A375 (cell line): ENCODE data around the gene CNTD1. TPM values are rescaled to one million over a fixed set of nuclear protein-coding genes. Genes with fewer than 3 reads are reported as not detected.

ENCODE experiments used
- small RNA-seq: library from RNA; depleted of rRNA; stranded (forward); fragments of <200 nt; gene quantifications from one replicate; pipeline ENCODE3, GENCODE V24; 2014
- total RNA-seq: library from RNA; depleted of rRNA; stranded (reverse); fragments of >200 nt; shearing (Covaris generic); gene quantifications from 2 replicates; pipeline ENCODE4 v1.2.3, GENCODE V29; 2014; rRNA removed

CNTD1 gene, protein sequence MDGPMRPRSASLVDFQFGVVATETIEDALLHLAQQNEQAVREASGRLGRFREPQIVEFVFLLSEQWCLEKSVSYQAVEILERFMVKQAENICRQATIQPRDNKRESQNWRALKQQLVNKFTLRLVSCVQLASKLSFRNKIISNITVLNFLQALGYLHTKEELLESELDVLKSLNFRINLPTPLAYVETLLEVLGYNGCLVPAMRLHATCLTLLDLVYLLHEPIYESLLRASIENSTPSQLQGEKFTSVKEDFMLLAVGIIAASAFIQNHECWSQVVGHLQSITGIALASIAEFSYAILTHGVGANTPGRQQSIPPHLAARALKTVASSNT
- 0.34 TPM in 1 of 2 replicates, not detected in the other for total RNA-seq

DNA sequence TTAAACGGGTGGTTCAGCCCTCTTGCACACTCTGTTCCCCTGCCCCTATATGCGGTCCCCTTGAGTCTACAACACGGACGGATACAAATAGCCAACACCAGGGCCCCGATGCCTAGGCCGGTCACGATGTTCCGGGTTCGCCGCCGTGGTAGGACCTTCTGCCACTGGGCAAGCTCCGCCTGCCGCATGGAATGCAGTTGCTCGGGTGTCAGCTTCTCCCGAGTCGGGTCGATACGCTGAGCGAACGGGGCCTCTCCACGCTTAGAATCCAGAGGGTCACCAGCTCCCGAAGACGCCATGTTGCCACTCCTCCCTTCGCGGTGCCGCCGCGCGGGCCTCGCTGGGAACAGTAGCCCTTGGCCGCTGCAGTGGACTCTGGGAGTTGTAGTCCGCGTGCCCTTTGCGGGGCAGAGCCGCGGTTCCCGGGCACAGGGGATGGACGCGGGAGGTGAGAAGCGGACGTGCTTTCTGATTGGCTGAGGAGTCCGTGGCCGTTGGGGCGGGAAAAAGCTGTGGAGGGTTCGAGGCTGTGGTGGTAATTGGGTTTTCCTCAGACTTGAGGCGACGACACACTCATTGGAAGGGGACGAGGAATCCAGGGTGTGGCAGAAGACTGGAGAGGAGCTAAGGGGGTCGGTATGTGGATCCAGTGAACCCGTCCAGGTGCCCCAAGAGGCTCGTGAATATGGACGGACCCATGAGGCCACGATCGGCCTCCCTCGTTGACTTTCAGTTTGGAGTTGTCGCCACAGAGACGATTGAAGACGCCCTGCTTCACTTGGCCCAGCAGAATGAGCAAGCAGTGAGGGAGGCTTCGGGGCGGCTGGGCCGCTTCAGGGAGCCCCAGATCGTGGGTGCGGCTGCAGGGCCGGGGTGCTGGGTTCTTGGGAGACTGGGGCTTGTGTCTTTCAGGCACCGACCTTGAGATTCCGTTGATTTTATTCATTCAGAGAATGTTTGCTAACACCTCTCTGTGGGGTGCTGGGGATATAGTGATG lies at the start of gene CNTD1, which contains the start of gene COA3:
TSS of gene CNTD1 (plus strand) at position 479 of the 998 bp plus-strand sequence. CDS start at position 686, 207 bp downstream.
TSS of gene COA3 (minus strand) at position 322 of the 998 bp plus-strand sequence. CDS start at position 299, 23 bp downstream.

DNA sequence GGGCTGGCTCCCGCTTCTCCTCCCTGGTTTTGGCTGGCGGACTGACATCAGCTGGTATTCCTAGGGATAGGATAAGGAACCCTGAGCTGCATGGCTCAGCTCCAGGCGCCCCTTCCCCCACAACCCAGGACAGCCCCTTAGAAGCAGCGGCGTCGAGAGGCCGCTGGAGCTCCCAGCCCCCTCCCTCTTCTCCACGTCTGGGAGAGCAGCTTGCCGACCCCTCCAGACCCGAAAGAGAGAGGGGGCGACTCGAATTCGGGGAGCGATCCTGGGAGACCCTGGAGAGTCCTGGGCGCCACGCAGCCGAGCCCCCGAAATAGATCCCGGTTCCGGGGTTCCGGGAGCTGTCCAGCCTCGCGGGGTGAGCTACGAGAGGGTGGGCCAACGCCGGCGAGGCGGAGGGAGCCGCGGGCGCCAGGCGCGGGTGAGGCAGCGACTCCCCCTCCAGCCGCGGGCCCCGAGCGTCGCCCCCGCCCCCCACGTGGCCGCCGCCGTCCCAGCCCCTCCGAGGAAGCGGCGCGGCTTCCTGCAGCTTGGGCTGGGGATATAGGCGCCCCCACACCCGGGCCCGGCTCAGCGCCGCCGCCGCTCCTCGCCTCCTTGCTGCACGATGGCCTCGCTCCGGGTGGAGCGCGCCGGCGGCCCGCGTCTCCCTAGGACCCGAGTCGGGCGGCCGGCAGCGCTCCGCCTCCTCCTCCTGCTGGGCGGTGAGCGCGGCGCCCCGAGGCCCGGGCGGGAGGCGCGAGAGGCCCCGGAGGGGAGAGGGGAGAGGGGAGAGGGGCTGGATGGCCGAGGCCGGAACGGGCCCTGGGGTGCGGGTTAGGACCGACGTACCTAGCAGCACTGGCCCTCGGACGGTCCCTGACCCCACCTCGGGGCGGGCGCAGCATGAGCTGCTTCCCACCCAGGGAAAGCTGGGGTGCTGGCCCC lies 37.7 kb upstream of the CNTD1 start, which contains the start of gene RAMP2:
TSS of gene RAMP2 (plus strand) at position 576 of the 930 bp plus-strand sequence. CDS start at position 611, 35 bp downstream.

DNA sequence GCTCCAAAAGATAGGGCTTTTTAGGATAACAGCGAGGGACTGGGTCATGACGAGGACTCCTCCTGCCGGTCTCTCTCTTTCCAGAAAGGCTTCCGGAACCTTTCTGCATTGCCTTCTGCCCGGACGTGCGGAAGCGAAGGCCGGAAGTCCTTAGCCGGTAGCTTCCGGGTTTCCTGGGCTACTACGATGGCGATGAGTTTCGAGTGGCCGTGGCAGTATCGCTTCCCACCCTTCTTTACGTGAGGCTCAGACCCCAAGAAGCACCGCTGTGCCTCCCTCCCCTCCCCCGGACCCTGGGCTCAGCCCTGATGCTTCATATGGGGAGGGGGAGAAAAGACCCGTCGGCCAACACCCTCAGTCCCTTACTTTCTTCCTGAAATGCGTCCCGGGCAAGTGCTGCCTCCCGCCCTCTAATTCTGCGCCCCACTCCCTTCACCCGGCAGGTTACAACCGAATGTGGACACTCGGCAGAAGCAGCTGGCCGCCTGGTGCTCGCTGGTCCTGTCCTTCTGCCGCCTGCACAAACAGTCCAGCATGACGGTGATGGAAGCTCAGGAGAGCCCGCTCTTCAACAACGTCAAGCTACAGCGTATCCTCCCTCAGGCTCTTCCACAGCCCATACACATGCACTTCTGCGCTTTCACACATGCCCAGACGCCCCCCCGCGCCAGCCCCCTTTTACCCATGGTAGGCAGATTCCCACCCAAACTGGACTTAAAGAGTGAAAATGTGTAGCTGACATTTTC lies 25.2 kb upstream of the CNTD1 start, which contains the start of gene VPS25:
TSS of gene VPS25 (plus strand) at position 160 of the 746 bp plus-strand sequence. CDS start at position 187, 27 bp downstream.

DNA sequence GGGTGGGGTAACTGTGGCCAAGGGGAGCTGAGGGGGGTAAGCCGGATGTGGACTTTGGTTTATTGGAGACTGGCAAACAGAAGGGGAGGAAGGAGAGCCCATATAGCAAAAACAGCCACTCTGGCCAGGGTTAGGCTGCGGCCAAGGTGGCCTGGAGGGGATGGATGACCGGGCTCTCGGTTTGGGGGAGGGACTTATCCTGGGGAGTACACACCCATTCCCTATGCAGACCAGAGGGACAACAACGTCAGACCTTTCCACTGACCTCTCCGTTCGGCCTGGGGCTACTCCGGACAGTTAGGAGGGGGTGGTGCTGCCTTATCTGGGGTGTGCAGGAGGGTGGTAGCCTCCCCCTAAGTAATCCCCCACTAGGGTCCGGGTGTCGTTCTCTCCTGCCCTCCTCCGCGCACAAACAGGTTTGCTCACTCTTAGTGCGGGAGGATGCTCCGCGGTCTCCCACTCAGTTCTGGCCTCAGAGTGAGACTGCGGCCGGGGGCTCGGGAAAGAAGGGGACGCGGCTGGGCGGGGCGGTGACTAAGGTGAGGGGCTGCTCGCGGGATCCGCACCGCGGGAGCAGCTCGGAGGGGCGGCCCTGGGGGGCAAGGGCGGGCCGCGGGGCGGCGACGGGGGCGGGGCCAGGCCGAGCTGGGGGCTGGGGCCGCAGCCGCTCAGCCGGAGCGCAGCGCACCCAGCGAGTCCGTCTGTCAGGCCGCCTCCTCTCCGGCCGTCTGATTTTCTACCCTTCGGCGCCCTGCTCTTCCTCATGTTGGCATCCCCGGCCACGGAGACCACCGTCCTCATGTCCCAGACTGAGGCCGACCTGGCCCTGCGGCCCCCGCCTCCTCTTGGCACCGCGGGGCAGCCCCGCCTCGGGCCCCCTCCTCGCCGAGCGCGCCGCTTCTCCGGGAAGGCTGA lies 18.5 kb upstream of the CNTD1 start, which contains the start of gene WNK4:
TSS of gene WNK4 (plus strand) at position 675 of the 915 bp plus-strand sequence. CDS start at position 764, 89 bp downstream.

DNA sequence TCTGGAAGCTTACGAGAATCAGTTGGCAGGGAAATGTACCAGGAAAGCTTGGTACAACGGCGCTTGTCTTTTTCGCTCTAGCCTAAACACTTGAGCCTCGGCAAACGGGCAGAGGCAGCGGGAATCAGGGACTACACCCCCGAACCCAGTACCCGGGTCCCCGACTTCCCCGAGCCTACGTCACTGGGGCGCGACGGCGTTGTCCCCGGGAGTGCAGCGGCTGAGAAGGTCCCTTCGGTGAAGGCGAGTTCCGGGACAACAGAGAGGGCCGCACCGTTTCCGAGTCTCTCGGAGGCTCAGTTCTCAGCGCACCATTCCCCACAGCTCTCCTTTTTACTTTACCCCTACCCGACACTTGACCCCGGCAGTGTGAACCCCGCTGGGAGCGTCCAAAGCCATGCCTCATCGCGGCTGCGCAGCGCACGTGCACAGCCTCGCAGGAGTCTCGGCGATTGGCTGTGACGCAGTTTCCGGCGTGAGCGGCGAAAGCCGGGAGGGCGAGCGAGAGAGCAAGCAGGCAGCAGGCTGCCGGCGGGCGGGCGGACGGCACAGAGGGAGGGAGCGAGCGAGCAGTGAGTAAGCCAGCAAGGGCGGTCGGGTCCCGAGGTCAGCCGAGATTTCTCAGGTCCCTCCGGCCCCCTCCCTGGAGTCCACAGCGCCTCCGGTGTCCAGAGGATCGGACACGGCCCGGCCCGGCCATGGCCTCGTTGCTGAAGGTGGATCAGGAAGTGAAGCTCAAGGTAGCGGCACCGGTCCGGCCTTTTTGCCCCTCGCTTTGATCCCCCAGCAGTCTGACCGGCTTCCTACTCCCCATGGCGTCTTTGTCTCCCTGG lies 34.5 kb downstream of the CNTD1 start, which contains the start of gene PSME3:
TSS of gene PSME3 (plus strand) at position 464 of the 833 bp plus-strand sequence. CDS start at position 699, 235 bp downstream.

DNA sequence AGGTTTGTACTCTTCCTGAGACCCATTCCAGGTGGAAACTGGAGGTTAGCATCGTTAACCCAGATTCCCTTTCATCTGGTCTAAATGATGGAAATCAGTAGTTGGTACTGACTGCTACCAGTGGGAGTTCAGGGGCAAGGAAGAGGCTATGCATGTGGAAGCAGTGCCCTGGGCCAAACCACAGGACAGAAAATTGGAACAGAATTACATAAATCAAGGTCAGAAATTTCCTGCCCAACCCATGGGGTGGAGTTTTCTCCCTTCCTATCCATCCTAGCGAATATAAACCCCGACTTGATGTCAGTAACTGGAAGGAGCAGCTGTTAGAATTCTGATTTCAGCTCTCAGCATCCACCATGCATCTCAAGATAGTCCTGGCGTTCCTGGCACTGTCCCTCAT lies 45.6 kb downstream of the CNTD1 start, which contains the start of gene AOC2:
TSS of gene AOC2 (plus strand) at position 310 of the 400 bp plus-strand sequence. CDS start at position 357, 47 bp downstream.

DNA sequence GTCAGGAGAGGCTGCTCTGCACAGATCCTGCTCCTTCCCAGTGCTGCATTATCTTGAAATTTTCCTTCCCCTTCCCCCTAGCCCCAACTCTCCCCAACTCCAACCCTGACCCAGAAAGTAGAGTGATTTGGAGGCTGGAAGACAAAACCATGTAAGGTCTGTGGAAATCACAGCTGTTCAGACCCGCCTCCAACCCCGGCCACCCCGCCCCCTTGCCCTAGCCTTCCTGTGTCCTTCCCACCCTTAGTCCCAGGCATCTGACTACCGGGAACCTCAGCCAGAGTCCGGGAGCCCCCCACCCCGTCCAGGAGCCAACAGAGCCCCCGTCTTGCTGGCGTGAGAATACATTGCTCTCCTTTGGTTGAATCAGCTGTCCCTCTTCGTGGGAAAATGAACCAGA lies 52.3 kb downstream of the CNTD1 start, which contains the start of gene AOC3:
TSS of gene AOC3 (plus strand) at position 246 of the 400 bp plus-strand sequence. CDS start at position 391, 145 bp downstream.

Small RNA genes within 50 kb of the gene (small RNA-seq; reads per million reads assigned to genes)
- not detected for gene HMGN2P15
- not detected for gene MIR6781

Other genes with a start within 250 kb of the CNTD1 start
- gene HSD17B1, start 245.9 kb upstream of the CNTD1 start, total RNA-seq, result 3.8 and 5.0 TPM in 2 replicates
- gene COASY, start 236.7 kb upstream of the CNTD1 start, total RNA-seq, result 57.8 and 67.7 TPM in 2 replicates
- gene MLX, start 231.8 kb upstream of the CNTD1 start, total RNA-seq, result 45.8 and 51.8 TPM in 2 replicates
- gene PSMC3IP, start 221.1 kb upstream of the CNTD1 start, total RNA-seq, result 46.8 and 48.6 TPM in 2 replicates
- 23.0 and 23.5 TPM in 2 replicates for gene RETREG3, start 189.5 kb upstream of the CNTD1 start, total RNA-seq
- gene TUBG1, start 189.2 kb upstream of the CNTD1 start, total RNA-seq, result 112 and 124 TPM in 2 replicates
- 14.8 and 15.7 TPM in 2 replicates for gene TUBG2, start 139.6 kb upstream of the CNTD1 start, total RNA-seq
- 20.7 and 31.9 TPM in 2 replicates for gene PLEKHH3, start 121.9 kb upstream of the CNTD1 start, total RNA-seq
- 0.72 and 1.4 TPM in 2 replicates for gene CCR10, start 117.0 kb upstream of the CNTD1 start, total RNA-seq
- gene CNTNAP1, start 116.3 kb upstream of the CNTD1 start, total RNA-seq, result 15.5 and 15.7 TPM in 2 replicates
- 22.5 and 31.1 TPM in 2 replicates for gene EZH1, start 53.8 kb upstream of the CNTD1 start, total RNA-seq
- not detected in 2 replicates for gene RAMP2, start 37.6 kb upstream of the CNTD1 start, total RNA-seq
- gene VPS25, start 25.4 kb upstream of the CNTD1 start, total RNA-seq, result 121 and 134 TPM in 2 replicates
- gene WNK4, start 18.3 kb upstream of the CNTD1 start, total RNA-seq, result 16.1 and 27.3 TPM in 2 replicates
- gene COA3, start 157 bp upstream of the CNTD1 start, total RNA-seq, result 67.6 and 71.2 TPM in 2 replicates
- 151 and 165 TPM in 2 replicates for gene BECN1, start 25.4 kb downstream of the CNTD1 start, total RNA-seq
- 139 and 155 TPM in 2 replicates for gene PSME3, start 34.5 kb downstream of the CNTD1 start, total RNA-seq
- 1.1 and 1.5 TPM in 2 replicates for gene AOC2, start 45.7 kb downstream of the CNTD1 start, total RNA-seq
- 0.13 and 0.30 TPM in 2 replicates for gene AOC3, start 52.3 kb downstream of the CNTD1 start, total RNA-seq
- gene G6PC1, start 101.9 kb downstream of the CNTD1 start, total RNA-seq, result not detected in 2 replicates
- gene AARSD1, start 165.6 kb downstream of the CNTD1 start, total RNA-seq, result 47.4 and 55.4 TPM in 2 replicates
- 0.30 and 0.69 TPM in 2 replicates for gene PTGES3L, start 181.2 kb downstream of the CNTD1 start, total RNA-seq
- 13.0 and 14.3 TPM in 2 replicates for gene RUNDC1, start 181.7 kb downstream of the CNTD1 start, total RNA-seq
- 1,972 and 1,977 TPM in 2 replicates for gene RPL27, start 199.6 kb downstream of the CNTD1 start, total RNA-seq
- 59.1 and 62.8 TPM in 2 replicates for gene IFI35, start 207.9 kb downstream of the CNTD1 start, total RNA-seq
- gene VAT1, start 223.5 kb downstream of the CNTD1 start, total RNA-seq, result 93.3 and 111 TPM in 2 replicates
- gene RND2, start 226.4 kb downstream of the CNTD1 start, total RNA-seq, result 0.21 TPM in 1 of 2 replicates, not detected in the other